Colon (tissue), 2 donors: Measurements from ENCODE around the gene BCAP29.

Source experiments
- FAIRE-seq: peaks from 2 replicates; lab custom pipeline; 2012; peaks lifted over from hg19 to GRCh38; lab: Jason Lieb, UNC
- donor health status: control.
- donor health status: control.

The BCAP29 gene

DNA sequence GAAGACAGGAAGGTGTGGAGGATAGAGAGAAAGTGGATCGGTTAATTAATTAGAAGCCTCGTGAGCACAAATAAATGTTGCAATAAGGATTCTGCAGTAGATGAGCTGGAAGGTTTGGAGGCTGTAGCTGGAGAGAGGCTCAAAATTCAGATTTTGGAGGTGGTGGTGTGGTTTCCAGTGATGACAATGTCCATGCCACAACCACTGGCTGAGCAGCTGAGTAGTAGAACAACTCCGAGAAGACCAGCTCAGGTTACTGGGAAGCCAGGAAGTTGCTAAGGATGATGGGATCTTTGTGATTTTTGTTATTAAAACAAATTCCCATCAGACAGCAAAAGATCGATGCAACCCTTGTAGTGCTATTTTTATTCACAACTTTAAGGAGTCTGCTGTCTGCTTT is 88.2 kb downstream of the BCAP29 start:
- FAIRE-seq, result no peak
